Astrocyte (in vitro differentiated cells and primary cell): Measurements from ENCODE around the gene ZNF486.
"Not testable (repeated sequence)": the region's sequence is repeated elsewhere in the genome, so short reads cannot be mapped to it uniquely, and the experiment has no call there.

Experiments
- EZH2 ChIP-seq: IDR thresholded peaks from 2 replicates; pipeline ENCODE4 v1.6.1; 2012; ENCODE audit warnings: mild to moderate bottlenecking, low read length, inconsistent platforms; ENCODE audit not compliant: insufficient read depth
- TF ChIP-seq, protein P1 (sequence below): IDR thresholded peaks from 2 replicates; pipeline ENCODE4 v1.5.1; 2011; ENCODE audit warnings: low read depth, mild to moderate bottlenecking, inconsistent platforms, low read length, moderate library complexity; ENCODE audit not compliant: insufficient read depth

DNA sequence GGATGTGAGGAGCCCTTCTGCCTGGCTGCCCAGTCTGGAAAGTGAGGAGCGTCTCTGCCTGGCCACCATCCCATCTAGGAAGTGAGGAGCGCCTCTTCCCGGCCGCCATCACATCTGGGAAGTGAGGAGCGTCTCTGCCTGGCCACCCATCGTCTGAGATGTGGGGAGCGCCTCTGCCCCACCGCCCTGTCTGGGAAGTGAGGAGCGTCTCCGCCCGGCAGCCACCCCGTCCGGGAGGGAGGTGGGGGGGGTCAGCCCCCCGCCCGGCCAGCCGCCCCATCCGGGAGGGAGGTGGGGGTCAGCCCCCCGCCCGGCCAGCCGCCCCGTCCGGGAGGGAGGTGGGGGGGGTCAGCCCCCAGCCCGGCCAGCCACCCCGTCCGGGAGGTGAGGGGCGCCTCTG is 47.4 kb downstream of the ZNF486 start:
- TF ChIP-seq EZH2 = not testable (repeated sequence)
- TF ChIP-seq, protein P1, sequence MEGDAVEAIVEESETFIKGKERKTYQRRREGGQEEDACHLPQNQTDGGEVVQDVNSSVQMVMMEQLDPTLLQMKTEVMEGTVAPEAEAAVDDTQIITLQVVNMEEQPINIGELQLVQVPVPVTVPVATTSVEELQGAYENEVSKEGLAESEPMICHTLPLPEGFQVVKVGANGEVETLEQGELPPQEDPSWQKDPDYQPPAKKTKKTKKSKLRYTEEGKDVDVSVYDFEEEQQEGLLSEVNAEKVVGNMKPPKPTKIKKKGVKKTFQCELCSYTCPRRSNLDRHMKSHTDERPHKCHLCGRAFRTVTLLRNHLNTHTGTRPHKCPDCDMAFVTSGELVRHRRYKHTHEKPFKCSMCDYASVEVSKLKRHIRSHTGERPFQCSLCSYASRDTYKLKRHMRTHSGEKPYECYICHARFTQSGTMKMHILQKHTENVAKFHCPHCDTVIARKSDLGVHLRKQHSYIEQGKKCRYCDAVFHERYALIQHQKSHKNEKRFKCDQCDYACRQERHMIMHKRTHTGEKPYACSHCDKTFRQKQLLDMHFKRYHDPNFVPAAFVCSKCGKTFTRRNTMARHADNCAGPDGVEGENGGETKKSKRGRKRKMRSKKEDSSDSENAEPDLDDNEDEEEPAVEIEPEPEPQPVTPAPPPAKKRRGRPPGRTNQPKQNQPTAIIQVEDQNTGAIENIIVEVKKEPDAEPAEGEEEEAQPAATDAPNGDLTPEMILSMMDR = not testable (repeated sequence)
